HG03103 (cell line): ENCODE data around the gene PPEF1.
"Not testable (repeated sequence)": the region's sequence is repeated elsewhere in the genome, so short reads cannot be mapped to it uniquely, and the experiment has no call there.

Experiments used
- ATAC-seq: cut with Tn5 transposase; IDR thresholded peaks from one replicate; pipeline ENCODE4 v1.9.1; 2021; ENCODE audit warnings: low read depth; ENCODE audit not compliant: unreplicated experiment

Gene PPEF1

DNA sequence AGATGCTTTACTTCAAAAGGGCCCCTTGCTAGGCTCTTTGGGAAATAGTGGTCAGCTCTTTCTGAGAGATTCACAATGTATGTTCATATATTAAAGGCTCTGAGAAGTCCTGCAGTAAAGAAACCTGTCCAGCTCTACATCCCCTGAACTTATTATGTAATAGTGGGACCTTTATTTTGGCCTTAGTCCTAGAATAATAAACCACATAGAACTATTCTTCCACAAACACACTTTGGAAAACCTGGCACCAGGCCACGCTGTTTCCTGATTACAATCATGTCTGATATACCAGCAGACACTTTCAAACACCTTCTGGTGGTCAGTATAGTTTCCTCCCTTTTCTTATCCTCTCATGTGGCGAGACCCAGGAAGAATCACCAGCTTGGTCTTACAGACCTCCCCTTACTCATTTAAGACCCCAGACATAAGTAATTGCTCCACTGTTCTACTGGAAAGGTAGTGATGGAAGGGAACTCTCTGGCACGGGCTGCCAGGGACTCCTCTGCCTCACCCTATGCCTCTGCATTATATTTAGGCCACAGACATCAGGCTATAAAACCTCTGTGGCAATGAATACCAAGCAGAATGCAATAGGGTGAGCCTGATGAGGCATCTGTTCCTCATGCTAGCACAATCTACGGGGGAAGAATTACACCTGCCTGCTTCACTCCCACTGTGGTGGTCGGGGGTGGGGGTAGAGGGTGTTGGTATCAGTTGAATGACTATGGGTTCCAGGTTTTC, 5.7 kb upstream of the PPEF1 start:
- no peak for ATAC-seq

GRCh38 chrX:18702362-18703195, 4.9 kb upstream of the PPEF1 start:
- no peak for ATAC-seq

GRCh38 chrX:18709833-18710232, 2.4 kb downstream of the PPEF1 start:
- ATAC-seq: no peak

GRCh38 chrX:18714910-18715309, 7.5 kb downstream of the PPEF1 start:
- ATAC-seq: no peak

- no peak for ATAC-seq
Observed at GRCh38 chrX:18719852-18720251, 12.4 kb downstream of the PPEF1 start.

DNA sequence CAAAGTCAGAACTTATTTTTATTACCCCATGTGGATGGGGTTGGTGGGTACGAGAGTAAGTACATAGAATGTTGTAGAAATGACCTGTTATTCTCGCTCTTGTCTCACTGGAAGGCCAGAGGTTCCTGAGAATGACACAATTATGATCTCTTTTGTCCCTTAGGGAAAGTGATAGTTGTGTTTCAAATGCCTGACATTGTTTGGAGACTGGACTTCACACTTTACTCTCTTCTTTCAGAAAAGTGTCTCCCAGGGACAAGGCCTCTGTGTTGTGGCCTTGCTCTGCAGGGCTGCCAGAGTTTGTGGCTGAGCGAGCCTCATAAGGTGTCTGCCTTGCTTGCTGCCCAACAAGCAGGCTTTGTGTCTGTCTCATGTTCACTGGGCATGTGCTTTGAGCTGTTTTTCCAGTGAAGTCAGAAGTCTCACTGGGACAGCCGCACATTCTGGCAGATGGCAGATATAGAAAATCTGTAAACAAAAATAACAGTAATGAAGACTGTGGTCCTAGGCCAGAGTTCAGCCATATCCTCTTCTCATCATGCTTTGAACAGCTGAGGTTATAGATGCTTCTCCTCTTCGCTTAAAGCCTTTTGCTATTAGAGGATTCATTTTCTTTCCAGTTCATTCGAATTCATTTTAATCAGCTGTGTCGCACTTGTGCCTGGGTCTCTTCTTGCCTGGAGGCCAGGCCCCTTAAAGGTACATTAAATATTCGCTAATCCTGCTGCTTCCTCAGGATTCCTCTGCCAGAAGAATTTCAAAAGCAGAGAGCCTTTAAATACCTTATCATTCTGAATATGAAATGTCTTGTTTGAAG, 14.4 kb downstream of the PPEF1 start:
- no peak for ATAC-seq

GRCh38 chrX:18722500-18723071, 15.1 kb downstream of the PPEF1 start:
- ATAC-seq: no peak

DNA sequence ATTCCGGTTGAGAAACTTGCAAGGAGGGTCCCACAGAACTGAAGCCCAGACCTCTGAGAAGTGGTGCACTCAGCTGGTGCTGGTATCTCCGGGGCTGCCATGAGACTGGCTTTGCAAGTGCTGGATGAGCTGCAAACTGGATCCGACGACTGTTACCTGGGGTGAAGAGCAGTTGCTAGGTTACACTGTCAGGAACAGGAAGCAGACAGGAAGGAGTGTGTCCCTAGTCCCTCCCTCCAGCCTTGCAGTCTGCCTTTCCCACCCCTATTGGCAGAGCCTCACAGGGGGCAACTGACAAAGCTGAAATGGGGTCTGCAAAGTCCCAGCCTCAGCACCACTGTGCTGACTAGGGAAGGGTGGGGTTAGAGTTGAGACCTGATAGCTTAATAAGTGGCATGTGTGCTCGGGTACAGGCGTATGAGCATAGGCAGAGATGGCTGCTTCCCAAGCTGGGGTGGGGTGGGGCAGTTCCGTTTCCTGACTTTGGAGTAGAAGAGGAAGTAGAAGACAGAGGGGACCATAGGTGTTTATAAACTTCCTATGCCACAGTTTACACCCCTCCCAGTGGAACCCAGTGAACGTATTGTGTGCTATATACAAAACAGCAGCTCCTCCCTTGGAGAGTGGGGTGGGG, 18.0 kb downstream of the PPEF1 start:
- no peak for ATAC-seq

DNA sequence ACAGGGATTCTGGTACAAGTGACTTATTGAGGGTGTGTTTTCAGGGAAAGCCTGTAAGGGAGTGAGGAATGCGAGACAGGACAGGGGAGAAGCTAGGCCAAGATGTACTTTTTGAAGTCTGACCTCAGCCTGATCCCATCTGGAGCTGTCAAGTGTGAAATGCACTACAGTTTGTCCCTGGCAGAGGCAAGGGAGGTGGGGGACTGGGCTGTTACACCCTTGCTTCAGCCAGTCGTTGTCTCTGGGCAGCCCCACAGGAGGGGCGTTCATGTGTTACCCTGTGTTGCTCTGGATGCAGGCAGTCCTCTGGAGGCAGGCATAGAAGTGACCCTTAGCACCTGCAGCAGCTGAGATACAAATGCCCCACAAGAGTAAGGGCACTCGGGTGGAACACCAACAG, 25.8 kb downstream of the PPEF1 start:
- ATAC-seq: no peak

GRCh38 chrX:18739609-18740008, 32.2 kb downstream of the PPEF1 start:
- not testable (repeated sequence) for ATAC-seq

DNA sequence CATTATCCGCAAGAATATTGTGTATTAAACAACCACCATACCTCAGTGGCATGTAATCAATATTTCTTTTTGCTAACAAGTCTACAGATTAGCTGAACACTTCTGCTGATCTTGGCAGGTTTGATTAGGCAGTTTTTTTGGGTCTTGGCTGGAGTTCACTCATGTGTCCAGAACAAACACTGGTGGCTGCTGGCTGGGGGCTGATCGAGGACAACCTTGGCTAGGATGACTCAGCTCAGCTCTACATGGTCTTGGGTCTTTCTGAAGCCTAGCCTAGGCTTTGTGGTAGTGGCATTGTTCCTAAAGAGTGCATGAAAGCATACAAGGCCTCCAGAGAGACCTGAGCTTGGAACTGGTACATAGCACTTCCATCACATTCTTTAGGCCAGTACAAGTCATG, 41.1 kb downstream of the PPEF1 start:
- ATAC-seq: no peak

DNA sequence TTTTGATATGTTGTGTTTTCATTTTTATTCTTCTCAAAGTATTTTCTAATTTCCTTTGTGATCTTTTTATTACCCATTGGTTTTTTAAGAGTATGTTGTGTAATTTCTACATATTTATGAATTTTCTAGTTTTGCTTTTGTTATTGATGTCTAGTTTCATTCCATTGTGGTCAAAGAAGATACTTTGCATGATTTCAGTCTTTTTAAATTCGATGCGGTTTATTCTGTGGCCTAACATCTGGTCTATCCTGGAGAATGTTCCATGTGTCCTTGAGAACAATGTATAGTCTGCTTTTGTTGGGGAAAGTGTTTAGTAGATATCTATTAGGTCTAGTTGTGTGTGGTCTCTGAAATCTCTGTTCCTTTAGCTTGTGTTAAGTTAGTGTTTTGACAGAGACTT, 46.2 kb downstream of the PPEF1 start:
- no peak for ATAC-seq

- ATAC-seq: no peak
Observed at GRCh38 chrX:18755651-18756050, 48.2 kb downstream of the PPEF1 start.

DNA sequence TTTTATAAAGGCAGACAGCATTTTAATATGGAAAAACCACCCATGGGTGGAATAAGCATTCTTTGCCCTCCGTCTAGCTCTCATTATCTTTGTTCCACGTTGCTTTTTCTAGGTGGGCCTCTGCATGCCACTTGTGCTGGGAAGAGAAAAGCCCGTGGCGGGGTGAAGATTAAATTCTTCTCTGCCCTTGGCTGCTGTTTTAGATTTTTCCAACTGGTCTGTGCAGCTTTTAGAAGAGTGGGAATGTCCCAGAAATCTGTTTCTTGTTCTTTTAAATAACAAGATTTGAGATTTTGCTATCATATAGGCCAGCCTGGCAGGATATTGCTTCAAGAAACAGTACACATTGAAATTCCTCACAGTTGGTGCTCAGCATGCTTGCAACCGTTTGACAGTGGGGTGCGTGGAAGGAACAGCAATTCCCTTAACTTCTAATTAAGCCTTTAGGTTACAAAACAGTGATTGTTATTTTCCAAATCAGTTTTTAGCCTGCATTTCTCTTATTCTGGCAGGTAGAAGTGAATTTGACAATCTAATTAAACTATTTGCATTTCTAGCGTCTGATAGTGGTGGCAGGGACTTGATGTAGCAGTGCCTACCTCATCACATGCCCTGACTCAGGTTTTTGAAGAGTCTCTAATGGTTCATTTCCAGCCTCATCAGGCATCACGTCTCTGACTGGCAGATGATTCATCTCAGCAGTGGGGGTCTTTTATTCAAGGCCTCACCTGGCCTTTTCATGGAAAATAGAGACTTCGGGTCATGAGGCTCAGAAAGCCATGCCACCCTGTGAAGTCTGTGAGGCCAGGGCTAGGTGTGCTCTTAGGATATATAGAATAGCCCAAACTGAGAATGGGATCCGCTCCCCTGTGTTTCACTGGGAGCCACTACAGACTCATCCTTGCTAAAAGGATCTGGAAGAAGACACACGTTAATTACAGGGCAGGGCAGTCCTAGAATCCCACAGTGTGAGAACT, 50.8 kb downstream of the PPEF1 start:
- no peak for ATAC-seq

- ATAC-seq: no peak
Observed at GRCh38 chrX:18761750-18762149, 54.3 kb downstream of the PPEF1 start.

DNA sequence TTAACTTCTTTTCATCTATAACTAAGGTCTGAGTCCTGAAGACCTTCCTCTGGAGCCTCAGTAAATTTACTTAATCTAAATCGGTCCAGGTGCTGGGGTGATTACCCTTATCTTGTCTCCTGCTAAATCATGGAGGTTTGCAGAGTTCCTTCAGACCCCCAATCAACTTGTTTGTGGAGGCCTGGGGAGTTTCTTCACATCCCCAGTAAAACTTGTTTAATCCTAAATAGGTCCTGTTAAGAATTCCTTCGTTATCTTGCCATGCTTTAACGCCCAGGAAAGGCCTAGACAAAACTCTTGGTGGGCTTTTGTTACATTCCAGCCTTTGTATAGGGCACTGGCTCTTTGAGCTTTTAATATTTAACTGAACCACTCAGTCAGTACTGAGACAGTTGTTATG, 55.7 kb downstream of the PPEF1 start:
- ATAC-seq: not testable (repeated sequence)

DNA sequence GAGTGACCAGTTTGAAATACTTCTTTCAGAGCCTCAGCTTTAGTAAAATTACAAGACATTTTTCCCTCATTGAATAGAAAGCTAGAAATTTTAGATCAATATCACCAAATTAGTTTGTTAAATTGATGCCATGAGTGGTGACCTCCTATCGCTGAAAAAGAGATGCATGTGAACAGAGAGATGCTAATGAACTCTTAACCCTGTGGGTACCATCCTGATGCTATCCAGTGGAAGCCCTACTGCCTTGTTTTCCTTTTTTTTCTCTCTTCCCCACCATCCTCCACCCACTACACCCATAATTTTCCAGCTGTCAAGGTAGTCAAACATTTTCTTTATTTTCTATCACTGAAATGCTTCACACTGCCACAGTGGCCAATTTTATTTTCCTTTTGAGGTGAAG, 61.9 kb downstream of the PPEF1 start:
- no peak for ATAC-seq

DNA sequence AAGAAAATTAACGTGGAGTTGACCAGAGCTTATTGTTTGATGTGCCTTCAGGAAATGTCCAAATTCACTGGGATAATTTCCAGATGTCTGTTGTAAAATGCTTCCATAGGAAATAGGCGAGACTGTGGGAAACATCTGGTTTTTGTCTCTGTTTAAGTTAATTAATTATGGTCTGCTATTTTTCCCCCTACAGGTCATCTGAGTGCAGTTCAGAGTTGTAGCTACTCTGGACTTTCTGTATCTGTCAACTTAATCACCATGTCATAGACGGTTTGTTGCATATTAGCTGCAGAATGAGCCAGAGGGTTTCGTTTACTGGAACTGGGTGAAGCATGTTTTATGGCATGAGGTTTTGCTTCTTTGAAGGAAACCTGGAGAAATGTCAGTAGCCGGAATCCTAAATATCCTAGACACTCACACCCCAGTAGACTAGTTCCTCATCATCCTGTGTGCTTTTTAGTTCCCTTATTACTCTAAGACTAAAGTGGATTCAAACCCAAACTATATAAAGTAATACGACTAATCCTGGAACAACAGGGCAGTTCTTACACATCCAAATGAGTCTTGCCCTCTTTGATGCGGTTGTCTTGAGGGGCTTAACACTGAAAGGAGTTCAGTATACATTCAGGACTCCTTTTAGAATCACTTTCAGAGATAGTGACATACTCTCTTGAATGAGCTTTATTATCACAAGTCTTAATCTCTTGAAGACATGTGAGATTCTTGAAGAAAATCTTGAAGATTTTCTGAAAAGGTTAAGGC, 62.5 kb downstream of the PPEF1 start:
- no peak for ATAC-seq
